ENCODE measurements around the gene PPFIBP2.

DNA sequence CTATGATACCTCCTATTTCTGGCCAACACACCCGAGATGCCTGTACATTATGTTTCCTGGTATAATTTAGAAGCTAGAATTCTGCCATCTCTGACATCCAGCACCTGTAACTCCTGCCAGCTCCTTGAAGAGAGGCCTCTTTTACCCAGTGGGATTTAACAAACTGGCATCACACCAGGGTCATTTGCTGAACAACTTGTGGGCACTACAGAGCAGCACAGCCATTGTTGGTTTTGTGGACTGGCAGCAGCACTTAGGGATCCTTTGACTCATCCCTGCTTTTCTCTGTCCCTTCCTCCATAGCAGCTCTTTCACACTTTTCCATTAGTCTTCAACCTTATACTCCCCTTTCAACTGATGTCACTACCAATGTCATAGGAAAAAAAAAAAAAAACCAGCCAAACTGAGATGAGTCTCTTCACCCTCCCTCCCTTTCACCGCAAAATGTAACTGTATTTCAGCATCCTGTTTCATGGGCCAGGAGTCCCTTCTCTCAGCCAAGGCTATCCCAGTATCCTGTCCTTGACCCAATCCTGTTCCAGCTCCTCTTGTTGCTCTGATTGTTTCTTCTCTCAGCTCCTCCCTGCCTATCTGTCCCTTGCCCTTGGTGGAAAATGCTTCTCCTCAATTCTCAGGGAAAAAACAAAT is 68.7 kb downstream of the PPFIBP2 start:
- TF ChIP-seq, protein P1, sequence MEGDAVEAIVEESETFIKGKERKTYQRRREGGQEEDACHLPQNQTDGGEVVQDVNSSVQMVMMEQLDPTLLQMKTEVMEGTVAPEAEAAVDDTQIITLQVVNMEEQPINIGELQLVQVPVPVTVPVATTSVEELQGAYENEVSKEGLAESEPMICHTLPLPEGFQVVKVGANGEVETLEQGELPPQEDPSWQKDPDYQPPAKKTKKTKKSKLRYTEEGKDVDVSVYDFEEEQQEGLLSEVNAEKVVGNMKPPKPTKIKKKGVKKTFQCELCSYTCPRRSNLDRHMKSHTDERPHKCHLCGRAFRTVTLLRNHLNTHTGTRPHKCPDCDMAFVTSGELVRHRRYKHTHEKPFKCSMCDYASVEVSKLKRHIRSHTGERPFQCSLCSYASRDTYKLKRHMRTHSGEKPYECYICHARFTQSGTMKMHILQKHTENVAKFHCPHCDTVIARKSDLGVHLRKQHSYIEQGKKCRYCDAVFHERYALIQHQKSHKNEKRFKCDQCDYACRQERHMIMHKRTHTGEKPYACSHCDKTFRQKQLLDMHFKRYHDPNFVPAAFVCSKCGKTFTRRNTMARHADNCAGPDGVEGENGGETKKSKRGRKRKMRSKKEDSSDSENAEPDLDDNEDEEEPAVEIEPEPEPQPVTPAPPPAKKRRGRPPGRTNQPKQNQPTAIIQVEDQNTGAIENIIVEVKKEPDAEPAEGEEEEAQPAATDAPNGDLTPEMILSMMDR (IDR thresholded peaks at IDR 0.05), result no peak
- TF ChIP-seq POLR2A (IDR thresholded peaks at IDR 0.05), result no peak

All from breast epithelium (tissue), 3 donors.